Tibial artery (tissue), 4 donors: ENCODE data around the gene PTPN12.

Experiments used
- DNase-seq, 2 donors: peaks; one replicate each; pipeline ENCODE4 v3.0.0-alpha.2; 2019
- H3K27ac ChIP-seq, 2 donors: fragments of 200-600 bp; sonication (generic) in 1 of 2; 1 replicate in 1 of 2; 2 replicates in 1 of 2; pipeline ENCODE4 v1.5.1; 2018 to 2019; ENCODE audit warnings: mild to moderate bottlenecking in 1 of 2
- H3K27me3 ChIP-seq, 2 donors: fragments of 200-600 bp; sonication (generic) in 1 of 2; one replicate each; pipeline versions ENCODE4 v1.5.1 to v1.6.0; 2016 to 2019
- H3K36me3 ChIP-seq, 3 donors: fragments of 200-600 bp; sonication (generic) in 2 of 3; one replicate each; pipeline ENCODE4 v1.5.1; 2016 to 2019; ENCODE audit warnings: mild to moderate bottlenecking in 2 of 3
- H3K4me1 ChIP-seq, 4 donors: fragments of 200-600 bp; sonication (generic) in 2 of 4; 1 replicate in 3 of 4; 2 replicates in 1 of 4; pipeline ENCODE4 v1.5.1; 2016 to 2019
- H3K4me3 ChIP-seq, 2 donors: fragments of 200-600 bp; sonication (generic) in 1 of 2; 1 replicate in 1 of 2; 2 replicates in 1 of 2; pipeline ENCODE4 v1.5.1; 2018 to 2019; ENCODE audit warnings: mild to moderate bottlenecking in 2 of 2
- H3K9me3 ChIP-seq, 3 donors: fragments of 200-600 bp; sonication (generic) in 1 of 3; one replicate each; pipeline ENCODE4 v1.5.1; 2016 to 2019
- CTCF ChIP-seq, 2 experiments: fragments of 200-600 bp in 1 of 2; fragments of 450-650 bp in 1 of 2; IDR thresholded peaks; one replicate each; pipeline ENCODE4 v1.5.1; 2017 to 2019; ENCODE audit warnings: antibody characterized with exemption in 2 of 2, mild to moderate bottlenecking in 1 of 2, moderate library complexity in 1 of 2
- intact Hi-C: fragments of 100-400 bp; cut with DNase I; formaldehyde crosslinking; loops from one replicate; pipeline ENCODE4 v1.15.0; 2023; ENCODE audit warnings: low total_unique reads

Gene PTPN12

GRCh38 chr7:77665161-77665560, 128.1 kb downstream of the PTPN12 start:
- Histone ChIP-seq H3K4me1 (no peaks in the 10 kb centered on the region), H3K4me3 (no peak overlapping the region), H3K9me3 (no peaks in the 10 kb centered on the region), H3K36me3 (peaks cover 0 to 5% (median 0%) of the 10 kb centered on the region in 3 donors), H3K27me3 (no peaks in the 10 kb centered on the region), H3K27ac (no peak overlapping the region)
- intact Hi-C loops, result no loop called here
- no peak for DNase-seq
- no peak for TF ChIP-seq CTCF (IDR thresholded peaks at IDR 0.05)

GRCh38 chr7:77667459-77668086, 130.5 kb downstream of the PTPN12 start:
- intact Hi-C loops, result no loop called here
- Histone ChIP-seq H3K4me3 (no peak overlapping the region), H3K4me1 (no peaks in the 10 kb centered on the region), H3K9me3 (no peaks in the 10 kb centered on the region), H3K27ac (no peak overlapping the region), H3K27me3 (no peaks in the 10 kb centered on the region), H3K36me3 (no peaks in the 10 kb centered on the region)
- TF ChIP-seq CTCF (IDR thresholded peaks at IDR 0.05), result no peak
- no peak for DNase-seq

- no peak for DNase-seq
- TF ChIP-seq CTCF (IDR thresholded peaks at IDR 0.05), result no peak
Observed at GRCh38 chr7:77674878-77675277, 137.8 kb downstream of the PTPN12 start.

GRCh38 chr7:77679608-77680007, 142.5 kb downstream of the PTPN12 start:
- intact Hi-C loops, result no loop called here
- no peak for TF ChIP-seq CTCF (IDR thresholded peaks at IDR 0.05)
- Histone ChIP-seq H3K4me3 (no peak overlapping the region), H3K4me1 (peaks cover 0 to 17% (median 4%) of the 10 kb centered on the region in 4 donors), H3K9me3 (no peaks in the 10 kb centered on the region), H3K27ac (no peak overlapping the region), H3K27me3 (no peaks in the 10 kb centered on the region), H3K36me3 (peaks cover 0 to 13% (median 9%) of the 10 kb centered on the region in 3 donors)
- no peak for DNase-seq

More at GRCh38 chr7:77674878-77675277, 137.8 kb downstream of the PTPN12 start:
- H3K27me3 ChIP-seq, result no peaks in the 10 kb centered on the region
- H3K36me3 ChIP-seq, result no peaks in the 10 kb centered on the region
- H3K27ac ChIP-seq, result no peak overlapping the region
- intact Hi-C loops, result no loop called here
- no peak overlapping the region for H3K4me3 ChIP-seq
- H3K4me1 ChIP-seq, result peaks cover 0 to 8% (median 2%) of the 10 kb centered on the region in 4 donors
- H3K9me3 ChIP-seq, result no peaks in the 10 kb centered on the region

- H3K4me3 ChIP-seq, result no peak overlapping the region
- peaks cover 0 to 23% (median 4%) of the 10 kb centered on the region in 4 donors for H3K4me1 ChIP-seq
- no peaks in the 10 kb centered on the region for H3K9me3 ChIP-seq
- H3K36me3 ChIP-seq, result peaks cover 0 to 13% (median 9%) of the 10 kb centered on the region in 3 donors
- no peak overlapping the region for H3K27ac ChIP-seq
- DNase-seq, result no peak
- intact Hi-C loops, result no loop called here
- H3K27me3 ChIP-seq, result no peaks in the 10 kb centered on the region
- no peak for TF ChIP-seq CTCF (IDR thresholded peaks at IDR 0.05)
Observed at GRCh38 chr7:77680266-77680665, 143.2 kb downstream of the PTPN12 start.
